GM19395 (cell line): ENCODE results near the gene ELOVL5.
"Not testable (repeated sequence)": the region's sequence is repeated elsewhere in the genome, so short reads cannot be mapped to it uniquely, and the experiment has no call there.

Experiments
- ATAC-seq: cut with Tn5 transposase; IDR thresholded peaks from one replicate; pipeline ENCODE4 v1.9.1; 2021; ENCODE audit warnings: mild to moderate bottlenecking, moderate library complexity; ENCODE audit not compliant: unreplicated experiment

The ELOVL5 gene

GRCh38 chr6:53359843-53360092, 11.0 kb upstream of the ELOVL5 start:
- ATAC-seq, result peak; percentile 4

GRCh38 chr6:53359095-53359842, 10.5 kb upstream of the ELOVL5 start:
- peak; percentile 93 for ATAC-seq

GRCh38 chr6:53358440-53359094, 9.8 kb upstream of the ELOVL5 start:
- ATAC-seq, result peak; percentile 26

- no peak for ATAC-seq
Observed at GRCh38 chr6:53357576-53358360, 9.0 kb upstream of the ELOVL5 start.

GRCh38 chr6:53353624-53354023, 4.9 kb upstream of the ELOVL5 start:
- ATAC-seq, result no peak

GRCh38 chr6:53352360-53352759, 3.6 kb upstream of the ELOVL5 start:
- no peak for ATAC-seq

GRCh38 chr6:53349209-53349693, 501 bp upstream of the ELOVL5 start:
- ATAC-seq, result peak; percentile 18

- peak; percentile 35 for ATAC-seq
Observed at GRCh38 chr6:53347921-53348370, 804 bp downstream of the ELOVL5 start.

- peak; percentile 40 for ATAC-seq
Observed at GRCh38 chr6:53347250-53347920, 1.4 kb downstream of the ELOVL5 start.

- ATAC-seq, result not testable (repeated sequence)
Observed at GRCh38 chr6:53346049-53346448, 2.7 kb downstream of the ELOVL5 start.

- ATAC-seq, result no peak
Observed at GRCh38 chr6:53344969-53345368, 3.8 kb downstream of the ELOVL5 start.

GRCh38 chr6:53343092-53343491, 5.7 kb downstream of the ELOVL5 start:
- ATAC-seq, result no peak

- no peak for ATAC-seq
Observed at GRCh38 chr6:53342217-53342616, 6.5 kb downstream of the ELOVL5 start.

- ATAC-seq, result no peak
Observed at GRCh38 chr6:53340536-53340935, 8.2 kb downstream of the ELOVL5 start.

- ATAC-seq, result no peak
Observed at GRCh38 chr6:53339424-53339823, 9.3 kb downstream of the ELOVL5 start.

GRCh38 chr6:53338304-53338703, 10.4 kb downstream of the ELOVL5 start:
- no peak for ATAC-seq

GRCh38 chr6:53336070-53336469, 12.7 kb downstream of the ELOVL5 start:
- no peak for ATAC-seq

GRCh38 chr6:53335224-53335994, 13.3 kb downstream of the ELOVL5 start:
- peak; percentile 92 for ATAC-seq

- ATAC-seq, result no peak
Observed at GRCh38 chr6:53333439-53334408, 15.0 kb downstream of the ELOVL5 start.
